ENCODE results near the gene JADE2. TPM values are rescaled to one million over a fixed set of nuclear protein-coding genes. Genes with fewer than 3 reads are reported as not detected.

Gene JADE2
- total RNA-seq (2021; fragmentation: NEBNext Ultra II Directional; extraction: Animal tissue kit (Norgen Biotek cat#: 25700)): 55.8 and 59.4 TPM in 2 replicates
- polyA plus RNA-seq (2011; rRNA removed): 19.2 and 21.9 TPM in 2 replicates
- 19.5 TPM for polyA plus RNA-seq (2011; cell fraction: cytosol; rRNA removed)
- 28.6 TPM for polyA plus RNA-seq (2011; cell fraction: nucleus; rRNA removed)
- polyA plus RNA-seq (2012, experiment 1 of 2): 15.9 to 23.0 TPM (median 22.1 TPM) in 4 replicates
- 19.7 TPM for polyA plus RNA-seq (2012, experiment 2 of 2)
- polyA plus RNA-seq (2013, experiment 1 of 2): 14.6 TPM
- polyA plus RNA-seq (2013, experiment 2 of 2): 14.5 TPM
- polyA minus RNA-seq (2011; rRNA and poly(A)+ RNA removed): 42.6 and 49.2 TPM in 2 replicates
- 24.7 TPM for polyA minus RNA-seq (2011; cell fraction: cytosol; rRNA and poly(A)+ RNA removed)
- polyA minus RNA-seq (2011; cell fraction: nucleus; rRNA and poly(A)+ RNA removed): 26.6 TPM
- long read RNA-seq, experiment 1, partial matches to known transcripts: 4 of 29 reads
- long read RNA-seq, experiment 1, other reads (novel, unspliced or antisense): 25 of 29 reads
- long read RNA-seq, experiment 2, partial matches to known transcripts: 0 of 1 reads
- long read RNA-seq, experiment 2, other reads (novel, unspliced or antisense): 1 of 1 reads

DNA sequence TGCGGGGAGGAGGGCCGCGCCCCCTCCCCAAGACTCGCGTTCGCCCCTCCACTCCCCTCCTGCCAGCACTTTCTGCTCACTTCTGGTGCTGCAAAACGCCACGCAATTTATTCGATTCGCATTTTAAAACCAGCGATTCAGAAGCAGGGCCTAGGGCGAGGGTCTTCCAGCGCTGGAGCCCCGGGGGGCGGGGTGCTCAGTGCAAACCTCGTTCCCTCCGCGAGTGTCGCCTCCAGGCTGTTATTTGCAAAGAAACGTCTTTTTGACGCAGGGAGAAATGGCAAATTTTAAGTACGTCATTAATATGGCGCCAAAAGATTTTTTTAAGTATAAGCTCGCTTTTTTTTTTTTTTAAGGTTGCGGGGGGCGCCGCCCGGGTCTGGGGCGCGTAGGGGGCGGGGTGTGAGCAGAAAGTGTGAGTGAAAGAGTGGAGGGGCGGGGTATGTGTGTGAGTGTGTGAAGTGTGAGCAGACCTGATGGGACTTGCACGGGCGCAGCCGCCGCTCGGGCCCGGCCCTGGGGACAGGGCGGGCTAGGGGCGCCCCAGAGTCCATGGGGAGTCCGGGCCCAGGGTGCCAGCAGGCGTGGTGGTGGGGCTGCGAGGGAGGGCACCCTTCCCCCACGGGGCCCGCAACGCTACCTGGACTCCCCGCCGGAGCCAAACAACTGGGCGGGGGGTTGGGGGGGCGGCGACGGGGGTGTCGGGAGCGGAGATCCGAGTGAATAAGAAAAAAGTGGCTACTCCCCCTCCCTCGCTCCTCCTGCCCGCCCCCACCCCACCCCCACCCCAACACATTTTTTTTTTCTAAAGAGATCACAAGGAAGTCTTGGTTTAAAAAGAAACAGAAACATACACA lies at the start of gene JADE2:
JADE2 (plus strand) TSS at position 845 of the 857 bp plus-strand sequence. CDS start 10,188 bp downstream, outside the sequence.
- Histone ChIP-seq H2BK12ac (ENCODE audit: low read depth, low read length) (peak within 1 kb of the TSS; percentile 52; the same call in 1 of the 2 replicates), H3K27me3 (replicated peaks in 1 of 4; ENCODE audit: control insufficient read depth in 3 of 4, extremely low read depth in 1 of 4, insufficient read depth in 3 of 4, low read length in 3 of 4) (no peaks in the 10 kb centered on the region), H3K4me1 (replicated peaks in 1 of 4; ENCODE audit: control insufficient read depth in 3 of 4, insufficient read depth in 4 of 4, low read length in 3 of 4) (peaks cover 16 to 26% (median 19%) of the 10 kb centered on the region in 4 experiments), H4K91ac (replicated peaks; ENCODE audit: insufficient read length, low read length) (peak within 1 kb of the TSS; percentile 95), H3K18ac (ENCODE audit: extremely low read depth, low read length) (peak within 1 kb of the TSS; percentile 94), H2BK20ac (ENCODE audit: low read length) (no peak within 1 kb of the TSS; the same call in 1 of the 2 replicates), H3K36me3 (ENCODE audit: control insufficient read depth in 2 of 4, insufficient read depth in 4 of 4, low read length in 3 of 4) (no peaks in the 10 kb centered on the region), H4K5ac (ENCODE audit: insufficient read length, low read depth, low read length) (peak within 1 kb of the TSS; percentile 91), H4K20me1 (replicated peaks in 1 of 2; ENCODE audit: control insufficient read depth in 1 of 2, insufficient read depth in 2 of 2, low read length in 2 of 2) (no peaks in the 10 kb centered on the region), H3K4me2 (ENCODE audit: insufficient read depth in 1 of 2, low read depth in 2 of 2, low read length in 2 of 2) (peak within 1 kb of the TSS; percentile 74 to 91), H2AK5ac (ENCODE audit: low read depth, low read length) (no peak within 1 kb of the TSS), H4K8ac (ENCODE audit: extremely low read depth, insufficient read depth, low read length) (peak within 1 kb of the TSS; percentile 88), H2BK120ac (replicated peaks; ENCODE audit: low read depth, low read length) (peak within 1 kb of the TSS; percentile 66), H3K14ac (ENCODE audit: insufficient read length) (no peak within 1 kb of the TSS), H2AFZ (ENCODE audit: low read length) (no peak within 1 kb of the TSS), H3K79me2 (ENCODE audit: control insufficient read depth in 1 of 2, insufficient read depth in 2 of 2, low read length in 2 of 2) (peaks cover 14 to 25% of the 10 kb centered on the region in 2 experiments), H2BK15ac (ENCODE audit: low read length) (peak within 1 kb of the TSS; percentile 82; the same call in 1 of the 2 replicates), H3K56ac (replicated peaks; ENCODE audit: insufficient read length, low read depth, low read length) (peak within 1 kb of the TSS; percentile 94), H3K23ac (ENCODE audit: insufficient read length) (peak within 1 kb of the TSS; percentile 22), H3K79me1 (ENCODE audit: low read depth, low read length) (peaks cover 5% of the 10 kb centered on the region; the same call in 1 of the 2 replicates), H3K9me3 (ENCODE audit: insufficient read depth in 2 of 2, low read depth in 1 of 2, low read length in 1 of 2) (no peaks in the 10 kb centered on the region), H3K23me2 (ENCODE audit: low read depth, low read length) (peaks cover 11% of the 10 kb centered on the region; the same call in 1 of the 2 replicates), H3K9ac (replicated peaks in 1 of 4; ENCODE audit: extremely low read depth in 1 of 4, low read depth in 3 of 4, low read length in 3 of 4) (peak within 1 kb of the TSS; percentile 79 to 93 (median 84)), H3K4me3 (ENCODE audit: extremely low read depth in 1 of 4, insufficient read depth in 2 of 4, low read depth in 3 of 4, low read length in 4 of 4) (peak within 1 kb of the TSS; percentile 74 to 86 (median 82)), H2BK5ac (ENCODE audit: low read depth, low read length) (peak within 1 kb of the TSS; percentile 97), H3K4ac (replicated peaks; ENCODE audit: insufficient read length, low read depth, low read length) (peak within 1 kb of the TSS; percentile 92), H3K27ac (ENCODE audit: low read depth, low read length) (peak within 1 kb of the TSS; percentile 70)
- FAIRE-seq (no peak), DNase-seq (ENCODE audit: low read depth in 1 of 2, low spot score in 2 of 2) (peak in 1 of 2 experiments; percentile 81)
- ChIA-PET POLR2A (ENCODE audit: partially characterized antibody) (interaction anchor here (0.7 to 7.7 kb wide), 20 partner anchors 8 to 425 kb away, joined by 3 to 131 read pairs (median 9); partner anchors contain the start of genes CDKN2AIPNL and UBE2B), CTCF (ENCODE audit: partially characterized antibody) (interaction anchor here (0.6 to 9.5 kb wide), 12 partner anchors 8 to 798 kb away, joined by 3 to 121 read pairs (median 4); partner anchors contain the start of gene CDKN2AIPNL)
- 0% methylated on average over 22 of the region's 57 CpGs; no CpG with 5 or more reads in 1 of the 2 experiments for WGBS, 2 experiments (ENCODE audit: extremely low coverage in 1 of 2, insufficient coverage in 1 of 2, insufficient read length in 1 of 2, insufficient replicate concordance in 2 of 2, low coverage in 1 of 2, low lambda C conversion rate in 2 of 2, missing lambda C conversion rate in 1 of 2)
- TF ChIP-seq TCF12 (IDR thresholded peaks at IDR 0.05; ENCODE audit: low read depth, low read length) (no peak), EZH2 (IDR thresholded peaks at IDR 0.05; ENCODE audit: low read depth, low read length, severe bottlenecking) (no peak), GABPA (IDR thresholded peaks at IDR 0.05; ENCODE audit: borderline replicate concordance, insufficient read depth, low read length) (no peak), HDAC2 (IDR thresholded peaks at IDR 0.05; ENCODE audit: borderline replicate concordance in 1 of 2, low read depth in 2 of 2, low read length in 2 of 2) (peak in 1 of 2 experiments; percentile 44; a peak in 1 of 4 replicates), CREB1 (IDR thresholded peaks at IDR 0.05) (peak; percentile 56; the same call in 1 of the 2 replicates)
- TF ChIP-seq, protein P1, sequence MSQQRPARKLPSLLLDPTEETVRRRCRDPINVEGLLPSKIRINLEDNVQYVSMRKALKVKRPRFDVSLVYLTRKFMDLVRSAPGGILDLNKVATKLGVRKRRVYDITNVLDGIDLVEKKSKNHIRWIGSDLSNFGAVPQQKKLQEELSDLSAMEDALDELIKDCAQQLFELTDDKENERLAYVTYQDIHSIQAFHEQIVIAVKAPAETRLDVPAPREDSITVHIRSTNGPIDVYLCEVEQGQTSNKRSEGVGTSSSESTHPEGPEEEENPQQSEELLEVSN (IDR thresholded peaks at IDR 0.05): no peak

Data from H1 (cell line).